VCaP (cell line): ENCODE results near the gene RD3L.
A peak's percentile ranks its signal among the peaks of the same experiment; 100 is the strongest.

Experiments
- H3K27ac ChIP-seq: fragments of 450-650 bp; 2 replicates; pipeline ENCODE4 v1.5.1; 2017
- TF ChIP-seq, protein P1 (sequence below): fragments of 450-650 bp; conservative IDR thresholded peaks from 2 replicates; pipeline ENCODE4 v1.5.1; 2017; ENCODE audit warnings: mild to moderate bottlenecking, moderate library complexity

The RD3L gene

DNA sequence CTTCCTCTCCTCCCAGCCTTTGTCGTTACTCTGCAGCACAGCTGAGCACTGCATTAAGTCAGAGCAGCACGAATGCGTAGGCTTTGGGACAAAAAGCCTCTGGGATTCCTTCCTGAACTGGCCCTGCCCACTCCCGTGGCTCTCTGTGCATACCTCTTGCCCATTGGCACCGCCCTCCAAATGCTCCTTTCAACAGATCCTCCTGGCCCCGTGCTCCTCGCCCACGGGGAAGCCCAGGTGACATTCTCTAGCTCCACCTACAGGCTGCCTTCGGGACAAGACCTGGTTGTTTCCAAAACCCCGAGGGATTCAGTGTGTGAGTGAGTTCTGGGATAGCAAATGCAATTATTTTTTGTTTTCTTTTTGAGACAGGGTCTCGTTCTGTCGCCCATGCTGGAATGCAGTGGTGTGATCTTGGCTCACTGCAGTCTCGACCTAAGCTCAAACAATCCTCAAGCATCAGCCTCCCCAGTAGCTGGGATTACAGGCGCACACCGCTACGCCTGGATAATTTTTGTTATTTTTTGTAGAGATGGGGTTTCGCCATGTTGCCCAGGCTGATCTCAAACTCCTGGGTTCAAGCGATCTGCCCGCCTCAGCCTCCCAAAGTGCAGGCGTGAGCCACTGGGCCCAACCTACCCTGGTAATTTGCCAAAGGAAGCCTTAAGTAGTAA is 31.9 kb downstream of the RD3L start:
- TF ChIP-seq, protein P1, sequence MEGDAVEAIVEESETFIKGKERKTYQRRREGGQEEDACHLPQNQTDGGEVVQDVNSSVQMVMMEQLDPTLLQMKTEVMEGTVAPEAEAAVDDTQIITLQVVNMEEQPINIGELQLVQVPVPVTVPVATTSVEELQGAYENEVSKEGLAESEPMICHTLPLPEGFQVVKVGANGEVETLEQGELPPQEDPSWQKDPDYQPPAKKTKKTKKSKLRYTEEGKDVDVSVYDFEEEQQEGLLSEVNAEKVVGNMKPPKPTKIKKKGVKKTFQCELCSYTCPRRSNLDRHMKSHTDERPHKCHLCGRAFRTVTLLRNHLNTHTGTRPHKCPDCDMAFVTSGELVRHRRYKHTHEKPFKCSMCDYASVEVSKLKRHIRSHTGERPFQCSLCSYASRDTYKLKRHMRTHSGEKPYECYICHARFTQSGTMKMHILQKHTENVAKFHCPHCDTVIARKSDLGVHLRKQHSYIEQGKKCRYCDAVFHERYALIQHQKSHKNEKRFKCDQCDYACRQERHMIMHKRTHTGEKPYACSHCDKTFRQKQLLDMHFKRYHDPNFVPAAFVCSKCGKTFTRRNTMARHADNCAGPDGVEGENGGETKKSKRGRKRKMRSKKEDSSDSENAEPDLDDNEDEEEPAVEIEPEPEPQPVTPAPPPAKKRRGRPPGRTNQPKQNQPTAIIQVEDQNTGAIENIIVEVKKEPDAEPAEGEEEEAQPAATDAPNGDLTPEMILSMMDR: peak; percentile 93
- peak overlapping the region; percentile 47 for H3K27ac ChIP-seq

DNA sequence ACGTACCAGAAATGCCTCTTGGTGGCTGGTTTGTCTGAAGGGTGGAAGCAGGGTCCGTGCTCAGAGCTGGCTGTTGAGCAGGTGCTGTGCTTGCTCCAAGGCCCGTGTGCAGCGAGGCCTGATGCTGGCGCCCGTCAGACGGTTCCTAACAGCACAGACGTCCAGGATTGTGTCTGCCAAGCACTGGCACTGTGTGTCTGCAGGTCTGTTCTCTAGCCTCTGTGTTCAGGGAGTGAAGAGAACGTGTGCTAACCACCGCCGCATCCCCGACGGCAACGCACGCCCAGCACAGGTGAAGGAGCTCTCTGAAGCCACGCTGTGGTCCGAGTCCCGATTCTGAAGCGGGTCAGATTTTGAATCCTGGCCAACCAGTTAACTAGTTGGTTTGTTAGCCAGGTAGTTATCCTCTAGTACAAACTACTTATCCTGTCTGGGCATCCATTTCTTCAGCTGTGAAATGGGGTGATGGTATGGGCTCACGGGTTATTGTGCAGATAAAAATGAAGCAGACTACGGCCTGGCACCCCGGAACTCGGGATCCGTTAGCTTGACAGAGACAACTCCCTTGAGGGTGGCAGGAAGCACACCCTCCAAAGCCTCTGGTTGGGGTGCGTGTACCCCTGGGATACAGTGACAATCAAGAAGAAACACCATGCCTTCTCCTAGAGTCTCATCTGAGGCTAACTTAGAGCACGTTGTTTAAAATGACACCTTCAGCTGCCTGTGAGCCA is 32.6 kb downstream of the RD3L start:
- peak overlapping the region; percentile 47 for H3K27ac ChIP-seq
- TF ChIP-seq, protein P1: no peak

DNA sequence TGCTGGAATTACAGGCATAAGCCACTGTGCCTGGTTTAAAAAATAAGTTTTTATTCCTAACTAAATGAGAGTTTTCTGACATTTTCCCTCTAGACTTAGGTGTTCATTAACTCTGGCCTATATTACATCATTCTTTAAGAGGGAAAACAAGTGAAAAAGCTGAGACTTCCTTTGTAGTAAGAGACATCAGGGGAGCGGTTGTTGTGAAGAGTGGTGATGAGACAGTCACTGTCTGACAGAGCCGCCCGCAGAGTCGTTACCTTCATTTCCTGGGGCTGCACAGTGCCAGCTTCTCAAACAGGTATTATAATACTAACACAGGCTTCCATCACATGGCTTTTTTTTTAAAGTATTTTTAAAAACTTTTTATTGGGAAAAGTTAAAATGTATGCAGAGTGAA is 33.7 kb downstream of the RD3L start:
- no peak overlapping the region for H3K27ac ChIP-seq
- TF ChIP-seq, protein P1: no peak

DNA sequence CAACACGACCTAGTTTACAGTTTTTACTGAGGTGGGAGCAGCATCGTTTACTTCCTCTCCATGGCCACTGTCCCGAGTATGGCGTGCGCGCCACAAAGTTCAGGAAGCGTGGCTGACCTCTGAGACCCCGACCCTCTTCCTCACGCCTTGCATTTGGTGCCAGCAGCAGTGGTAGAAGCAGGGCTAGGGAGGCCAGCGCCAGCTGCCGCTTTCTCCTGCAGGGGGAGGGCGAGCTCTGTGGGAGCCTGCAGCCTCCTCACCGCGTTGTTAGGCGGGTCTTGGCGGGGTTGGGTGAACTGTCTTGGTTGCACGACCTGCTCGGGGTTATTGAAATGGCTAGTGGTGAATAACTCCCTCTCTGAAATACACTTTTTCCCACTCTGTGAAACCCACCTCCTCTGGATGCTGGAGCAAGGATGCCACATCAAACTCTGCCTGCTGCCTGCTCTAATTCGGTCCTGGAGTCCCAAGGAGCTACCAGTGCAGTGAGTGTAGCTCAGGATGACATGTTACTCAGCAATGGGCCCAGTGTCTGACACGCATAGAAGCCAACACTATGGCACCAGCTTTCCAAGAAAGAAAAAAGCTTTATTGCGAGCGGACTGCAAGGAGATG is 36.4 kb downstream of the RD3L start:
- TF ChIP-seq, protein P1: no peak
- no peak overlapping the region for H3K27ac ChIP-seq

DNA sequence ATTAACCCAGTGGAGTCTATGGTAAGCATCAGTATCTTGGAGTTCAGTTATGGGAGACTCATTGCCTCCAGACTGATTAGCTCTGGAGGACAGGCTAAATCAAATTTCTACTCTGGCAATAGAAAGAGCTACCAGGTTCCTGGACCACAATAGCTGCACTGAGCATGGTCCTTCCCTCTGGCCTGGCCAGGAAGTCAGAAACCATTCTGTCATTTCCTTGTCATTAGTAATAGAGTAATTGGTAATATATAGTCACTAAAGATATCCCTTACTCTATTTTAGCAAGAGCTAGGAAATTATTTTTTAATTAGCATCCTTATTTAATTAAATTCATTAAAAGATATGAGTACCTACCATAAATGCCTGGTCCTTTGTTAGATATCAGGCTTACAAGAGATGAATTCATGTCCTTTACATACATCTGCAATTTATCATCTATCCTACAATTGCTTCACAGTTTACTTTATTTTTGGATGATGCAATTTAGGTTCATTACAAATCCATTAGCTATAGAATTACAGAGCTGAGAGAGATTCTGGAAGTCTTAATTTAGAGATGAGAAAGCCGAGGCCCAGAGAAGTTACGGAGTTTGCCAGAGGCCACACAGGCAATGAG is 37.7 kb downstream of the RD3L start:
- H3K27ac ChIP-seq: no peak overlapping the region
- TF ChIP-seq, protein P1: no peak

DNA sequence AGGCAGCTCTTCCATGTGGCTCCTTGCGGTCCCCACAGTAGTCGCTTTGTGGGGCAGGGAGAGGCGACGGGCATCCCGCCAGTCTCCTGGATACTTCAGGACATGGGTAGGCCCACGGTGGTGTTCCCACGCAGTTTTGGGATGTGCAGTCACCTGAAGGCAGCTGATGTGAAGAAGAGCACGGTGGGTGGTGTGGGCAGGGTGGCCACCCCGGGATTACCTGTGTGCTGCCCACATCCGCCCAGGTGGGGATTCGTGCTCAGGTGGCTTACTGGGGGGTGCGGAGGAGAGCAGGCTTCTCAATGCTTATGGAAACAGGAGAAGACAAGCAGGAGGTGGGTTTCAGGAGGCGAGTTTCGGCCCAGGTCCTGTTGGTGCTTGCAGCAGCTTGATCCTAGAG is 42.5 kb downstream of the RD3L start:
- TF ChIP-seq, protein P1: no peak
- H3K27ac ChIP-seq: no peak overlapping the region

DNA sequence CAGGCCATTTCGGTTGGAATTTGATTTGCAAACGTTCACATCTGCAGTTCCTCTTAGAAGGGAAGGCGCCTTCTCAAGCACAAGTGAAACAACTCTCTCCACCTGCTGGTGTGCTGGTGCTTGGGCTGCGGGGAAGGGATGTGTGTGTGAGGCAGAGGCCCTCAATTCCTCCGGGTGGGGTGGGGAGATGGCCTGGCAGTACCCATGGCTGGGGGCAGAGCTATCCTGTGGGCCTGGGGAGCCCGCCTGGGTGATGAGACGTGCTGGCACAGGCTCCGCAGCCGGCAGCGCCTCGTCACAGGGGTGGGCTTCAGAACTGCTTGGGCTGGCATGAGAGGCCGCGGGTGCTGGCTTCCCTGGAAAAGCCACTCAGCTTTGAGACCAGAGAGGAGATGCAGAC is 43.0 kb downstream of the RD3L start:
- H3K27ac ChIP-seq: no peak overlapping the region
- TF ChIP-seq, protein P1: no peak
